Measurements from ENCODE around the gene GALNT14. TPM values are rescaled to one million over a fixed set of nuclear protein-coding genes. Genes with fewer than 3 reads are reported as not detected.

GALNT14 gene
- total and polyA plus RNA-seq, 2 of the 8 experiments (the other 6 are each of a cell fraction or from before 2014, with no cell fraction given): 13.0 to 13.7 TPM

GRCh38 chr2:31088504-31089195 lies 49.6 kb downstream of the GALNT14 start:
- Histone ChIP-seq H3K4me1 (replicated peaks in 1 of 4; ENCODE audit: control insufficient read depth in 3 of 4, insufficient read depth in 4 of 4, low read length in 3 of 4) (peaks cover 0 to 2% (median 0%) of the 10 kb centered on the region in 4 experiments; a peak in 1 of 7 replicates), H3K4me3 (ENCODE audit: extremely low read depth in 1 of 4, insufficient read depth in 2 of 4, low read depth in 3 of 4, low read length in 4 of 4) (no peak overlapping the region), H3K79me2 (ENCODE audit: control insufficient read depth in 1 of 2, insufficient read depth in 2 of 2, low read length in 2 of 2) (no peaks in the 10 kb centered on the region), H2AFZ (ENCODE audit: low read length) (no peak overlapping the region), H3K23ac (ENCODE audit: insufficient read length) (no peak overlapping the region), H4K5ac (ENCODE audit: insufficient read length, low read depth, low read length) (no peak overlapping the region), H3K9me3 (ENCODE audit: insufficient read depth in 2 of 2, low read depth in 1 of 2, low read length in 1 of 2) (no peaks in the 10 kb centered on the region), H4K8ac (ENCODE audit: extremely low read depth, insufficient read depth, low read length) (no peak overlapping the region), H3K14ac (ENCODE audit: insufficient read length) (no peak overlapping the region), H3K27me3 (replicated peaks in 1 of 4; ENCODE audit: control insufficient read depth in 3 of 4, extremely low read depth in 1 of 4, insufficient read depth in 3 of 4, low read length in 3 of 4) (no peaks in the 10 kb centered on the region), H2BK20ac (ENCODE audit: low read length) (no peak overlapping the region), H3K23me2 (ENCODE audit: low read depth, low read length) (no peaks in the 10 kb centered on the region; the same call in 1 of the 2 replicates), H3K27ac (ENCODE audit: low read depth, low read length) (no peak overlapping the region), H2BK5ac (ENCODE audit: low read depth, low read length) (no peak overlapping the region), H3K4me2 (ENCODE audit: insufficient read depth in 1 of 2, low read depth in 2 of 2, low read length in 2 of 2) (no peak overlapping the region), H2BK15ac (ENCODE audit: low read length) (no peak overlapping the region), H2BK120ac (replicated peaks; ENCODE audit: low read depth, low read length) (no peak overlapping the region), H2BK12ac (ENCODE audit: low read depth, low read length) (no peak overlapping the region), H3K9ac (replicated peaks in 1 of 4; ENCODE audit: extremely low read depth in 1 of 4, low read depth in 3 of 4, low read length in 3 of 4) (no peak overlapping the region), H3K56ac (replicated peaks; ENCODE audit: insufficient read length, low read depth, low read length) (no peak overlapping the region), H4K91ac (replicated peaks; ENCODE audit: insufficient read length, low read length) (no peak overlapping the region), H3K79me1 (ENCODE audit: low read depth, low read length) (no peaks in the 10 kb centered on the region), H3K36me3 (ENCODE audit: control insufficient read depth in 2 of 4, insufficient read depth in 4 of 4, low read length in 3 of 4) (no peaks in the 10 kb centered on the region; a peak in 1 of 8 replicates), H3K4ac (replicated peaks; ENCODE audit: insufficient read length, low read depth, low read length) (no peak overlapping the region), H3K18ac (ENCODE audit: extremely low read depth, low read length) (no peak overlapping the region), H2AK5ac (ENCODE audit: low read depth, low read length) (no peak overlapping the region), H4K20me1 (replicated peaks in 1 of 2; ENCODE audit: control insufficient read depth in 1 of 2, insufficient read depth in 2 of 2, low read length in 2 of 2) (no peaks in the 10 kb centered on the region)
- ChIA-PET CTCF (ENCODE audit: partially characterized antibody) (interaction anchor here (1.1 to 2.4 kb wide), 9 partner anchors 9 to 229 kb away, joined by 3 to 26 read pairs (median 4); partner anchors contain the start of gene GALNT14), POLR2A (ENCODE audit: partially characterized antibody) (no interaction called here)
- WGBS, 2 experiments (ENCODE audit: extremely low coverage in 1 of 2, insufficient coverage in 1 of 2, insufficient read length in 1 of 2, insufficient replicate concordance in 2 of 2, low coverage in 1 of 2, low lambda C conversion rate in 2 of 2, missing lambda C conversion rate in 1 of 2): 77% methylated on average over 6 of the region's 6 CpGs; no CpG with 5 or more reads in 1 of the 2 experiments
- TF ChIP-seq JUN (IDR thresholded peaks at IDR 0.05; ENCODE audit: low read depth, low read length) (no peak), BCL11A (IDR thresholded peaks at IDR 0.05; ENCODE audit: low read depth in 2 of 2, low read length in 2 of 2) (no peak), CBX8 (IDR thresholded peaks at IDR 0.05; ENCODE audit: borderline replicate concordance, low read depth, low read length) (no peak)
- DNase-seq (ENCODE audit: low read depth in 1 of 2, low spot score in 2 of 2) (no peak), FAIRE-seq (no peak)

All from H1 (cell line).